Measurements from ENCODE around the gene ELAVL4. TPM values are rescaled to one million over a fixed set of nuclear protein-coding genes. Genes with fewer than 3 reads are reported as not detected.

The ELAVL4 gene
- total RNA-seq, 4 donors from 2014 or later, result 0.18 TPM; not detected in 3

- no peak for TF ChIP-seq POLR2A (IDR thresholded peaks at IDR 0.05)
- TF ChIP-seq CTCF (IDR thresholded peaks at IDR 0.05), result no peak
- TF ChIP-seq EP300 (IDR thresholded peaks at IDR 0.05), result no peak
- TF ChIP-seq POLR2AphosphoS5 (IDR thresholded peaks at IDR 0.05), result no peak
- H3K4me3 ChIP-seq, result no peak overlapping the region
- no peaks in the 10 kb centered on the region for H3K27me3 ChIP-seq
- no peaks in the 10 kb centered on the region for H3K4me1 ChIP-seq
- no peak overlapping the region for H3K27ac ChIP-seq
- 79% methylated on average over 7 of the region's 7 CpGs for WGBS
- H3K9me3 ChIP-seq, result no peaks in the 10 kb centered on the region
- no peaks in the 10 kb centered on the region for H3K36me3 ChIP-seq
- no peak for DNase-seq (ENCODE audit: low spot score in 2 of 2)
Measured at GRCh38 chr1:50218344-50219120, 109.8 kb downstream of the ELAVL4 start.

- DNase-seq (ENCODE audit: low spot score in 2 of 2), result no peak
- Histone ChIP-seq H3K36me3 (no peaks in the 10 kb centered on the region), H3K4me1 (no peaks in the 10 kb centered on the region), H3K27me3 (no peaks in the 10 kb centered on the region), H3K4me3 (no peak overlapping the region), H3K9me3 (peaks cover 9% of the 10 kb centered on the region), H3K27ac (no peak overlapping the region)
- WGBS, result 80% methylated on average over 4 of the region's 4 CpGs
- TF ChIP-seq CTCF (IDR thresholded peaks at IDR 0.05) (no peak), POLR2A (IDR thresholded peaks at IDR 0.05) (no peak), POLR2AphosphoS5 (IDR thresholded peaks at IDR 0.05) (no peak), EP300 (IDR thresholded peaks at IDR 0.05) (no peak)
Measured at GRCh38 chr1:50228871-50229384, 120.2 kb downstream of the ELAVL4 start.

GRCh38 chr1:50231209-50231608 is 122.5 kb downstream of the ELAVL4 start:
- TF ChIP-seq CTCF (IDR thresholded peaks at IDR 0.05), result no peak
- TF ChIP-seq EP300 (IDR thresholded peaks at IDR 0.05), result no peak
- TF ChIP-seq POLR2AphosphoS5 (IDR thresholded peaks at IDR 0.05), result no peak
- no peak for TF ChIP-seq POLR2A (IDR thresholded peaks at IDR 0.05)
- DNase-seq (ENCODE audit: low spot score in 2 of 2), result no peak
- Histone ChIP-seq H3K27ac (no peak overlapping the region), H3K4me1 (no peaks in the 10 kb centered on the region), H3K4me3 (no peak overlapping the region), H3K27me3 (no peaks in the 10 kb centered on the region), H3K9me3 (no peaks in the 10 kb centered on the region), H3K36me3 (no peaks in the 10 kb centered on the region)
- 45% methylated on average over 5 of the region's 5 CpGs for WGBS

- DNase-seq (ENCODE audit: low spot score in 2 of 2), result no peak
- H3K36me3 ChIP-seq, result no peaks in the 10 kb centered on the region
- TF ChIP-seq CTCF (IDR thresholded peaks at IDR 0.05), result no peak
- TF ChIP-seq POLR2A (IDR thresholded peaks at IDR 0.05), result no peak
- no peak for TF ChIP-seq POLR2AphosphoS5 (IDR thresholded peaks at IDR 0.05)
- no peak for TF ChIP-seq EP300 (IDR thresholded peaks at IDR 0.05)
- no peak overlapping the region for H3K4me3 ChIP-seq
- no peaks in the 10 kb centered on the region for H3K27me3 ChIP-seq
- WGBS, result 71% methylated on average over 3 of the region's 3 CpGs
- no peaks in the 10 kb centered on the region for H3K9me3 ChIP-seq
- no peak overlapping the region for H3K27ac ChIP-seq
- no peaks in the 10 kb centered on the region for H3K4me1 ChIP-seq
Measured at GRCh38 chr1:50232336-50232735, 123.6 kb downstream of the ELAVL4 start.

- no peak for DNase-seq (ENCODE audit: low spot score in 2 of 2)
- H3K4me3 ChIP-seq, result no peak overlapping the region
- no peaks in the 10 kb centered on the region for H3K27me3 ChIP-seq
- no peaks in the 10 kb centered on the region for H3K36me3 ChIP-seq
- H3K9me3 ChIP-seq, result no peaks in the 10 kb centered on the region
- TF ChIP-seq EP300 (IDR thresholded peaks at IDR 0.05) (no peak), POLR2AphosphoS5 (IDR thresholded peaks at IDR 0.05) (no peak), POLR2A (IDR thresholded peaks at IDR 0.05) (no peak), CTCF (IDR thresholded peaks at IDR 0.05) (no peak)
- H3K27ac ChIP-seq, result no peak overlapping the region
- no peaks in the 10 kb centered on the region for H3K4me1 ChIP-seq
- WGBS, result 70% methylated on average over 3 of the region's 3 CpGs
Measured at GRCh38 chr1:50236656-50237055, 127.9 kb downstream of the ELAVL4 start.
